ENCODE measurements around the gene CDK3.
A peak's percentile ranks its signal among the peaks of the same experiment; 100 is the strongest.
"Not testable (repeated sequence)": the region's sequence is repeated elsewhere in the genome, so short reads cannot be mapped to it uniquely, and the experiment has no call there.

Gene CDK3

GRCh38 chr17:76000755-76001521 is at the start of gene CDK3:
CDK3 (plus strand) TSS chr17:76000855; CDS start chr17:76001426, 571 bp downstream.
- no peak for DNase-seq (ENCODE audit: low read depth)

- no peak for DNase-seq (ENCODE audit: low read depth)
Observed at GRCh38 chr17:75950855-75951554, 49.6 kb upstream of the CDK3 start.

GRCh38 chr17:75959051-75959838 is 41.4 kb upstream of the CDK3 start:
- no peak for DNase-seq (ENCODE audit: low read depth)

- no peak for DNase-seq (ENCODE audit: low read depth)
Observed at GRCh38 chr17:75959839-75960511, 40.7 kb upstream of the CDK3 start.

- no peak for DNase-seq (ENCODE audit: low read depth)
Observed at GRCh38 chr17:75965468-75965867, 35.2 kb upstream of the CDK3 start.

GRCh38 chr17:75969044-75969443 is 31.6 kb upstream of the CDK3 start:
- not testable (repeated sequence) for DNase-seq (ENCODE audit: low read depth)

GRCh38 chr17:75970011-75970523 is 30.6 kb upstream of the CDK3 start:
- DNase-seq (ENCODE audit: low read depth), result no peak

- no peak for DNase-seq (ENCODE audit: low read depth)
Observed at GRCh38 chr17:75970626-75971025, 30.0 kb upstream of the CDK3 start.

GRCh38 chr17:75975187-75975586 is 25.5 kb upstream of the CDK3 start:
- DNase-seq (ENCODE audit: low read depth), result not testable (repeated sequence)

- DNase-seq (ENCODE audit: low read depth), result no peak
Observed at GRCh38 chr17:75975757-75976174, 24.9 kb upstream of the CDK3 start.

GRCh38 chr17:75976175-75976848 is 24.3 kb upstream of the CDK3 start:
- DNase-seq (ENCODE audit: low read depth), result no peak

GRCh38 chr17:75978938-75979704 is 21.5 kb upstream of the CDK3 start, which contains the start of the genes ACOX1 and TEN1:
ACOX1 (minus strand) TSS chr17:75979166; CDS start chr17:75979073, 93 bp downstream.
TEN1 (plus strand) TSS chr17:75979240; CDS start chr17:75986193, 6,953 bp downstream.
- DNase-seq (ENCODE audit: low read depth), result peak; percentile 93

- DNase-seq (ENCODE audit: low read depth), result no peak
Observed at GRCh38 chr17:75979705-75980187, 20.9 kb upstream of the CDK3 start.

- DNase-seq (ENCODE audit: low read depth), result no peak
Observed at GRCh38 chr17:75980188-75981018, 20.3 kb upstream of the CDK3 start.

GRCh38 chr17:75981019-75981615 is 19.5 kb upstream of the CDK3 start:
- DNase-seq (ENCODE audit: low read depth), result no peak

GRCh38 chr17:75983501-75984181 is 17.0 kb upstream of the CDK3 start:
- DNase-seq (ENCODE audit: low read depth), result no peak

- DNase-seq (ENCODE audit: low read depth), result no peak
Observed at GRCh38 chr17:75985986-75986385, 14.7 kb upstream of the CDK3 start.

- DNase-seq (ENCODE audit: low read depth), result no peak
Observed at GRCh38 chr17:75987041-75987440, 13.6 kb upstream of the CDK3 start.
